ENCODE data around the gene TNFRSF25.

TNFRSF25 gene

GRCh38 chr1:6464915-6465314 is 1.1 kb downstream of the TNFRSF25 start:
- H3K9ac ChIP-seq, result no peak overlapping the region
- H3K4me1 ChIP-seq (ENCODE audit: low read depth, poor library complexity, severe bottlenecking), result peaks cover 6% of the 10 kb centered on the region
- TF ChIP-seq CTCF (conservative IDR thresholded peaks at IDR 0.05; ENCODE audit: low read depth, low read length), result no peak
- no peak overlapping the region for H3K27ac ChIP-seq
- no peaks in the 10 kb centered on the region for H4K20me1 ChIP-seq (ENCODE audit: insufficient read depth)
- H3K27me3 ChIP-seq (ENCODE audit: insufficient read depth, low read depth), result peaks cover 41% of the 10 kb centered on the region
- H2AFZ ChIP-seq (ENCODE audit: low read depth), result no peak overlapping the region
- H3K4me3 ChIP-seq (IDR thresholded peaks at IDR 0.05; ENCODE audit: insufficient read depth, low read depth, low read length), result no peak overlapping the region
- no peaks in the 10 kb centered on the region for H3K79me2 ChIP-seq (ENCODE audit: insufficient read depth, low read depth)
- no peaks in the 10 kb centered on the region for H3K36me3 ChIP-seq (ENCODE audit: insufficient read depth)
- H3K4me2 ChIP-seq, result no peak overlapping the region

GRCh38 chr1:6464514-6464836 is 1.5 kb downstream of the TNFRSF25 start:
- H3K4me1 ChIP-seq (ENCODE audit: low read depth, poor library complexity, severe bottlenecking), result peaks cover 6% of the 10 kb centered on the region
- no peak for TF ChIP-seq CTCF (conservative IDR thresholded peaks at IDR 0.05; ENCODE audit: low read depth, low read length)
- no peaks in the 10 kb centered on the region for H3K36me3 ChIP-seq (ENCODE audit: insufficient read depth)

GRCh38 chr1:6463120-6463412 is 2.9 kb downstream of the TNFRSF25 start:
- no peak overlapping the region for H2AFZ ChIP-seq (ENCODE audit: low read depth)
- H3K79me2 ChIP-seq (ENCODE audit: insufficient read depth, low read depth), result no peaks in the 10 kb centered on the region
- TF ChIP-seq CTCF (conservative IDR thresholded peaks at IDR 0.05; ENCODE audit: low read depth, low read length), result no peak
- no peaks in the 10 kb centered on the region for H3K36me3 ChIP-seq (ENCODE audit: insufficient read depth)
- no peak overlapping the region for H3K27ac ChIP-seq
- H4K20me1 ChIP-seq (ENCODE audit: insufficient read depth), result no peaks in the 10 kb centered on the region
- H3K4me1 ChIP-seq (ENCODE audit: low read depth, poor library complexity, severe bottlenecking), result peaks cover 6% of the 10 kb centered on the region
- H3K27me3 ChIP-seq (ENCODE audit: insufficient read depth, low read depth), result peaks cover 54% of the 10 kb centered on the region
- no peak overlapping the region for H3K4me3 ChIP-seq (IDR thresholded peaks at IDR 0.05; ENCODE audit: insufficient read depth, low read depth, low read length)
- H3K4me2 ChIP-seq, result no peak overlapping the region
- H3K9ac ChIP-seq, result no peak overlapping the region

More at GRCh38 chr1:6464514-6464836, 1.5 kb downstream of the TNFRSF25 start:
- Histone ChIP-seq H3K27ac (no peak overlapping the region), H2AFZ (ENCODE audit: low read depth) (no peak overlapping the region), H3K9ac (no peak overlapping the region), H3K4me2 (no peak overlapping the region), H3K4me3 (IDR thresholded peaks at IDR 0.05; ENCODE audit: insufficient read depth, low read depth, low read length) (no peak overlapping the region), H3K27me3 (ENCODE audit: insufficient read depth, low read depth) (peaks cover 44% of the 10 kb centered on the region), H4K20me1 (ENCODE audit: insufficient read depth) (no peaks in the 10 kb centered on the region), H3K79me2 (ENCODE audit: insufficient read depth, low read depth) (no peaks in the 10 kb centered on the region)

GRCh38 chr1:6462412-6463119 is 3.4 kb downstream of the TNFRSF25 start:
- H3K9ac ChIP-seq, result no peak overlapping the region
- no peak overlapping the region for H2AFZ ChIP-seq (ENCODE audit: low read depth)
- peaks cover 56% of the 10 kb centered on the region for H3K27me3 ChIP-seq (ENCODE audit: insufficient read depth, low read depth)
- H3K36me3 ChIP-seq (ENCODE audit: insufficient read depth), result no peaks in the 10 kb centered on the region
- peaks cover 6% of the 10 kb centered on the region for H3K4me1 ChIP-seq (ENCODE audit: low read depth, poor library complexity, severe bottlenecking)
- H4K20me1 ChIP-seq (ENCODE audit: insufficient read depth), result no peaks in the 10 kb centered on the region
- H3K79me2 ChIP-seq (ENCODE audit: insufficient read depth, low read depth), result no peaks in the 10 kb centered on the region
- H3K4me3 ChIP-seq (IDR thresholded peaks at IDR 0.05; ENCODE audit: insufficient read depth, low read depth, low read length), result no peak overlapping the region
- H3K4me2 ChIP-seq, result no peak overlapping the region
- no peak for TF ChIP-seq CTCF (conservative IDR thresholded peaks at IDR 0.05; ENCODE audit: low read depth, low read length)
- H3K27ac ChIP-seq, result no peak overlapping the region

Measured in KMS-11 (cell line).